GM21619 (cell line): ENCODE measurements around the gene CNST.
"Not testable (repeated sequence)": the region's sequence is repeated elsewhere in the genome, so short reads cannot be mapped to it uniquely, and the experiment has no call there.

Experiments used
- ATAC-seq: cut with Tn5 transposase; IDR thresholded peaks from one replicate; pipeline ENCODE4 v1.9.1; 2021; ENCODE audit not compliant: unreplicated experiment

CNST gene

GRCh38 chr1:246708166-246708565 lies 141.9 kb downstream of the CNST start:
- ATAC-seq = no peak

- ATAC-seq = no peak
Observed at GRCh38 chr1:246709196-246709595, 142.9 kb downstream of the CNST start.

GRCh38 chr1:246709835-246710234 lies 143.6 kb downstream of the CNST start:
- no peak for ATAC-seq

GRCh38 chr1:246711548-246712003 lies 145.3 kb downstream of the CNST start:
- ATAC-seq = no peak

GRCh38 chr1:246712428-246712827 lies 146.2 kb downstream of the CNST start:
- ATAC-seq = not testable (repeated sequence)
